GM21528 (cell line): ENCODE measurements around the gene CARD6.
"Not testable (repeated sequence)": the region's sequence is repeated elsewhere in the genome, so short reads cannot be mapped to it uniquely, and the experiment has no call there.

Experiments used
- ATAC-seq: cut with Tn5 transposase; IDR thresholded peaks from one replicate; pipeline ENCODE4 v1.9.1; 2021; ENCODE audit warnings: mild to moderate bottlenecking, moderate library complexity; ENCODE audit not compliant: unreplicated experiment, low FRiP score

Gene CARD6

GRCh38 chr5:40828021-40828631 lies 13.0 kb upstream of the CARD6 start:
- ATAC-seq = no peak

GRCh38 chr5:40828690-40829661 lies 12.2 kb upstream of the CARD6 start:
- no peak for ATAC-seq

GRCh38 chr5:40829748-40830533 lies 11.2 kb upstream of the CARD6 start:
- ATAC-seq = no peak

- no peak for ATAC-seq
These were observed 9.6 kb upstream of the CARD6 start for GRCh38 chr5:40831346-40832210.

- no peak for ATAC-seq
These were observed 8.8 kb upstream of the CARD6 start for GRCh38 chr5:40832345-40832744.

- no peak for ATAC-seq
These were observed 7.4 kb upstream of the CARD6 start for GRCh38 chr5:40833712-40834229.

- no peak for ATAC-seq
These were observed 6.7 kb upstream of the CARD6 start for GRCh38 chr5:40834391-40834848.

GRCh38 chr5:40834849-40835787 lies 6.0 kb upstream of the CARD6 start, which contains the start of gene RPL37:
Gene RPL37 (minus strand): TSS chr5:40835222. CDS start chr5:40835185, 37 bp downstream.
- ATAC-seq = peak; percentile 98

GRCh38 chr5:40838086-40838485 lies 3.1 kb upstream of the CARD6 start:
- ATAC-seq = no peak

- ATAC-seq = no peak
These were observed 1.2 kb downstream of the CARD6 start for GRCh38 chr5:40842351-40842750.

GRCh38 chr5:40844565-40844964 lies 3.4 kb downstream of the CARD6 start:
- no peak for ATAC-seq

GRCh38 chr5:40846371-40846770 lies 5.2 kb downstream of the CARD6 start:
- ATAC-seq = no peak

GRCh38 chr5:40847525-40847924 lies 6.4 kb downstream of the CARD6 start:
- ATAC-seq = no peak

GRCh38 chr5:40853632-40854192 lies 12.5 kb downstream of the CARD6 start:
- no peak for ATAC-seq

GRCh38 chr5:40860711-40861110 lies 19.5 kb downstream of the CARD6 start:
- ATAC-seq = no peak

- ATAC-seq = not testable (repeated sequence)
These were observed 23.8 kb downstream of the CARD6 start for GRCh38 chr5:40865004-40865403.

- no peak for ATAC-seq
These were observed 25.7 kb downstream of the CARD6 start for GRCh38 chr5:40866844-40867243.

GRCh38 chr5:40869384-40869783 lies 28.2 kb downstream of the CARD6 start:
- no peak for ATAC-seq
